ENCODE measurements around the gene SP3.

The SP3 gene

DNA sequence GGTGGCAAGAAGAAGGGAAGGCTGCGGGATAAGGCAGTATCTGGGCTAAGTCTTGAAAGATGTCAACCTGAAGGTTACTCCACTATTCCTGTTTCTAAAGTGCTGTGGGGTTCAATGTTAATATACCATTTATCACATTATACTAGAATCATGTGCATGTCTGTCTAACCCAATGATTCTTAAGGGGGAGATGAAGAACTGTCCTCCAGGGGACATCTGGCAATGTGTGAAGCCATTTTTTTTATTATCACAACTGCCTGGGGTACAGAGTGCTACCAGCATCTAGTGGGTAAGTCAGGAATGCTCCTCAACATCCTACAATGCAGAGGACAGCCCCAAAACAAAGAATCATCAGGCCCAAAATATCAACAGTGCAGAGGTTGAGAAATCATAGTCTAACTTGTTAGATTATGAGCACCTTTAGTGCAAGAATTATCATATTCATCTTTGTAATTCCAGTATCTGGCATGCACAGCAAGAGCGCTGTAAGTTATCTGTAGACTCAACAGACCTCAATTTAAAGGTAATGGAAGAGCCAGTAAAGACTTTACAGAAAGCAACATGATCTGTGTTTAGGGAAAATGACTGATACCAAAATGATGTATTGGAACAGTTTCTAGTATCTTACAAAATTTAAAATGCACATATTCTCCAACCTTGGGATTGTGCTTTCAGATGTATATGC is 26.3 kb downstream of the SP3 start:
- H3K27me3 ChIP-seq (ENCODE audit: control insufficient read depth, low read length) = no peaks in the 10 kb centered on the region
- peaks cover 100% of the 10 kb centered on the region for H3K79me2 ChIP-seq (ENCODE audit: control insufficient read depth, low read length)
- H3K36me3 ChIP-seq (ENCODE audit: control insufficient read depth, low read length) = peaks cover 64% of the 10 kb centered on the region
- H3K4me1 ChIP-seq (ENCODE audit: control insufficient read depth, low read length) = peaks cover 50% of the 10 kb centered on the region
- H3K27ac ChIP-seq (ENCODE audit: low read depth, low read length) = no peak overlapping the region
- H3K4me3 ChIP-seq (ENCODE audit: low read length) = no peak overlapping the region
- H3F3A ChIP-seq (ENCODE audit: control insufficient read depth, insufficient read depth) = peaks cover 3% of the 10 kb centered on the region; the same call in 1 of the 2 replicates
- H3K9me2 ChIP-seq (replicated peaks; ENCODE audit: control insufficient read depth, low read length) = no peaks in the 10 kb centered on the region
- H3K4me2 ChIP-seq (ENCODE audit: low read length) = no peak overlapping the region
- H3K9me3 ChIP-seq (ENCODE audit: control insufficient read depth, insufficient read depth, low read length) = no peaks in the 10 kb centered on the region
- peaks cover 60% of the 10 kb centered on the region for H4K20me1 ChIP-seq (ENCODE audit: control insufficient read depth, insufficient read depth, low read depth, low read length)
- TF ChIP-seq, protein P1, sequence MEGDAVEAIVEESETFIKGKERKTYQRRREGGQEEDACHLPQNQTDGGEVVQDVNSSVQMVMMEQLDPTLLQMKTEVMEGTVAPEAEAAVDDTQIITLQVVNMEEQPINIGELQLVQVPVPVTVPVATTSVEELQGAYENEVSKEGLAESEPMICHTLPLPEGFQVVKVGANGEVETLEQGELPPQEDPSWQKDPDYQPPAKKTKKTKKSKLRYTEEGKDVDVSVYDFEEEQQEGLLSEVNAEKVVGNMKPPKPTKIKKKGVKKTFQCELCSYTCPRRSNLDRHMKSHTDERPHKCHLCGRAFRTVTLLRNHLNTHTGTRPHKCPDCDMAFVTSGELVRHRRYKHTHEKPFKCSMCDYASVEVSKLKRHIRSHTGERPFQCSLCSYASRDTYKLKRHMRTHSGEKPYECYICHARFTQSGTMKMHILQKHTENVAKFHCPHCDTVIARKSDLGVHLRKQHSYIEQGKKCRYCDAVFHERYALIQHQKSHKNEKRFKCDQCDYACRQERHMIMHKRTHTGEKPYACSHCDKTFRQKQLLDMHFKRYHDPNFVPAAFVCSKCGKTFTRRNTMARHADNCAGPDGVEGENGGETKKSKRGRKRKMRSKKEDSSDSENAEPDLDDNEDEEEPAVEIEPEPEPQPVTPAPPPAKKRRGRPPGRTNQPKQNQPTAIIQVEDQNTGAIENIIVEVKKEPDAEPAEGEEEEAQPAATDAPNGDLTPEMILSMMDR (IDR thresholded peaks at IDR 0.05; ENCODE audit: low read depth, low read length, poor library complexity, severe bottlenecking) = no peak
- TF ChIP-seq EZH2phosphoT487 (IDR thresholded peaks at IDR 0.05; ENCODE audit: borderline replicate concordance, low read length) = no peak

DNA sequence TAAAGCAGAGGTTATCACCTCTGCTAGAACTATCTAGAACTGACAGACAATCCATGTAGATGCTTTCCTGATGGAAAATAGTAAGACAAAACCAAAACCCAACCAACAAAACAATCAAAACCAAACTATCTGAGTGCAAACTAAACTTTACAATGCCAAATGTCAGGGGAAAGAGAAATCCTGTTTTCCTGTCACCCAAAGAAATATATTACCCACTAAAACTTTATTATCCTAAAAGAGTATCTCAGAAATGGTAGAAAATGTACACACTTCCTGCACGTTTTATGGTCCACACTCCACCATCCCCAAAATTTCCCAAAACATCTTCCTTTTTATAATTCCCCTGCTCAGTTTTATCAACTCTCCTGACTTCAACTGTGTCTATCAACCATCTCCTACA is 29.9 kb downstream of the SP3 start:
- no peaks in the 10 kb centered on the region for H3K9me3 ChIP-seq (ENCODE audit: control insufficient read depth, insufficient read depth, low read length)
- peaks cover 3% of the 10 kb centered on the region for H3F3A ChIP-seq (ENCODE audit: control insufficient read depth, insufficient read depth)
- H4K20me1 ChIP-seq (ENCODE audit: control insufficient read depth, insufficient read depth, low read depth, low read length) = peaks cover 31% of the 10 kb centered on the region
- TF ChIP-seq, protein P1 (IDR thresholded peaks at IDR 0.05; ENCODE audit: low read depth, low read length, poor library complexity, severe bottlenecking) = no peak
- TF ChIP-seq EZH2phosphoT487 (IDR thresholded peaks at IDR 0.05; ENCODE audit: borderline replicate concordance, low read length) = no peak
- H3K79me2 ChIP-seq (ENCODE audit: control insufficient read depth, low read length) = peaks cover 100% of the 10 kb centered on the region
- no peaks in the 10 kb centered on the region for H3K27me3 ChIP-seq (ENCODE audit: control insufficient read depth, low read length)
- H3K4me1 ChIP-seq (ENCODE audit: control insufficient read depth, low read length) = peaks cover 15% of the 10 kb centered on the region
- H3K9me2 ChIP-seq (replicated peaks; ENCODE audit: control insufficient read depth, low read length) = no peaks in the 10 kb centered on the region
- no peak overlapping the region for H3K4me2 ChIP-seq (ENCODE audit: low read length)
- peaks cover 62% of the 10 kb centered on the region for H3K36me3 ChIP-seq (ENCODE audit: control insufficient read depth, low read length)
- H3K27ac ChIP-seq (ENCODE audit: low read depth, low read length) = no peak overlapping the region
- H3K4me3 ChIP-seq (ENCODE audit: low read length) = no peak overlapping the region

DNA sequence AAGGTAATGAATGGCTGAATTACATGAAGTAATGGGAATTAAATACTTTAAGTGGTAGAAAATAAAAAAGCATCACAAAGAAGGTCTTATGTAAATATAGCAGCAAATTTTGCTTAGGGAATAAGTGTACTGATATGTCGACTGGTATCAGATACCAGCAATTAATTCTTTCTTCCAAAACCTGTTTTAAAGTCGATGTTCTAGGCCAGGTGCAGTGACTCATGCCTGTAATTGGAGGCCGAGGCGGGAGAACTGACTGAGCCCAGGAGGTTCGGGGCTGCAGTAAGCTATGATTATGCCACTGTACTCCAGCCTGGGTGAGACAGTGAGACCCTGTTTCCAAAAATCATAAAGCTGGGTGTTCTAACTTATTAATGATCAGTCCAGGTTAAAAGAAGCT is 30.3 kb downstream of the SP3 start:
- H3K4me1 ChIP-seq (ENCODE audit: control insufficient read depth, low read length) = peaks cover 11% of the 10 kb centered on the region
- peaks cover 3% of the 10 kb centered on the region for H3F3A ChIP-seq (ENCODE audit: control insufficient read depth, insufficient read depth)
- H3K36me3 ChIP-seq (ENCODE audit: control insufficient read depth, low read length) = peaks cover 62% of the 10 kb centered on the region
- no peak overlapping the region for H3K27ac ChIP-seq (ENCODE audit: low read depth, low read length)
- no peak for TF ChIP-seq EZH2phosphoT487 (IDR thresholded peaks at IDR 0.05; ENCODE audit: borderline replicate concordance, low read length)
- TF ChIP-seq, protein P1 (IDR thresholded peaks at IDR 0.05; ENCODE audit: low read depth, low read length, poor library complexity, severe bottlenecking) = no peak
- H3K79me2 ChIP-seq (ENCODE audit: control insufficient read depth, low read length) = peaks cover 100% of the 10 kb centered on the region
- H3K27me3 ChIP-seq (ENCODE audit: control insufficient read depth, low read length) = no peaks in the 10 kb centered on the region
- no peak overlapping the region for H3K4me2 ChIP-seq (ENCODE audit: low read length)
- H4K20me1 ChIP-seq (ENCODE audit: control insufficient read depth, insufficient read depth, low read depth, low read length) = peaks cover 27% of the 10 kb centered on the region
- no peak overlapping the region for H3K4me3 ChIP-seq (ENCODE audit: low read length)
- no peaks in the 10 kb centered on the region for H3K9me3 ChIP-seq (ENCODE audit: control insufficient read depth, insufficient read depth, low read length)
- H3K9me2 ChIP-seq (replicated peaks; ENCODE audit: control insufficient read depth, low read length) = no peaks in the 10 kb centered on the region
